Activated CD8-positive, alpha-beta memory T cell treated with anti-CD3 and anti-CD28 coated beads for 24 hours (primary cell): ENCODE measurements around the gene NMNAT2.
"Not testable (repeated sequence)": the region's sequence is repeated elsewhere in the genome, so short reads cannot be mapped to it uniquely, and the experiment has no call there.

Source experiments
- DNase-seq: peaks from one replicate; pipeline ENCODE4 v3.0.0-alpha.2; 2020

The NMNAT2 gene

GRCh38 chr1:183282101-183282855 lies 135.9 kb downstream of the NMNAT2 start:
- no peak for DNase-seq

GRCh38 chr1:183281553-183282091 lies 136.6 kb downstream of the NMNAT2 start:
- DNase-seq = peak; percentile 88

DNA sequence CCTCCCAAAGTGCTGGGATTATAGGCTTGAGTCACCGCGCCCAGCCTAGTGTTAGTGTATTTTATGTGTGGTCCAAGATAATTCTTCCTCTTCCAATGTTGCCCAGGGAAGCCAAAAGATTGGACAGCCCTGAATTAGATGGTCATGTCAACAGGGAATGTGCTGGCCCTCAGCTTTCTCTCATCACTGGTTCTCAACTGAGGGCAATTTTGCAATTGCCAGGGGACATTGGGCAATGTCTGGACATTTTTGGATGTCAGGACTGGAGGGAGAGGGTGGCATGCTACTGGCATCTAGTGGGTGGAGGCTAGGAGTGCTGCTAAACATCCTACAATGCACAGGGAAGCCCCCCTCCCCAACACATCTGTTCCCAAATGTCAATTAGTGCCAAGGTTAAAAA lies 137.1 kb downstream of the NMNAT2 start:
- DNase-seq = no peak

GRCh38 chr1:183279835-183280234 lies 138.3 kb downstream of the NMNAT2 start:
- no peak for DNase-seq

DNA sequence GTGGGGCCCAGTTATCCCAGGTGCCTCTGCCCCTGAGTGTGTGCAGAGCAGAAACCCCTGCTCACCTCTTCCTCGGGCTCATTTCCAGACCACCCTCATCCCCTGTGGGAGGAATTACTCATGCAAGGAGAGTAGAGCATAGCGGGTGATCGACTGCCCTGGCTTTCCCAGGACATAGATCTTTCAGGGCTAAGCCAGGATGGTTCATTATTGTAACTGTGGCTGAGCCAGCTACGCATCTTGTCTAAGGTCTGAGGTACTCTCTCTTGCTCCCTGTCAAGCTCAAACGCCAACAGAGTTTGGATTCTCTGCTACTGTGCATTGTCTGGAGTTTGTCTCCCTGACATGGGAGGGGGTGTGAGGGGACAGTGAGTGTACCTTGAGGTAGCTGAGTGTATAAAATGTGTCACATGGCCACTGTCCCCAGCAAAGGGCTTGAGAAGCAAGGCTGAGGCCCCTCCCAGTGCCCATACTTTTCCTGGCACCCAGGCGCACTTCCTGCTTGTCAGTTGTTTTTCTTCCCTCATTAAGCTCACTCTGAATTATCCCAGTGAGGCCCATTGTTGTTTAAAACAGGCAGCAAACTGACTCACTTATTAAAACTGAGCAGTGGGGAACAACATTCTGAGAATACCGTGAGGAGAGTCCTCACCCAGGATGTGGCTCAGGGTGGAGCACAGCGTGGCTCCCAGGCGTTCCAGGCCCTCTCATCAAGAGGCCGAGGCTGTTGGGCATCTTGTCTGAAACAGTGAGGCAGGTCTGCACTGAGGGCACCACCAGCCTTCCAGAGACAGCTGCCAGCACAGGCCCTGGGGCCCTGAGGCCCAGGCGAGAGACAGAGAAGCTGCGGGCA lies 139.2 kb downstream of the NMNAT2 start:
- no peak for DNase-seq

GRCh38 chr1:183277821-183278738 lies 140.1 kb downstream of the NMNAT2 start:
- DNase-seq = no peak

- DNase-seq = no peak
Measured at GRCh38 chr1:183276386-183277080, 141.6 kb downstream of the NMNAT2 start.

GRCh38 chr1:183275322-183275721 lies 142.9 kb downstream of the NMNAT2 start:
- DNase-seq = no peak

GRCh38 chr1:183274836-183275235 lies 143.3 kb downstream of the NMNAT2 start:
- no peak for DNase-seq

DNA sequence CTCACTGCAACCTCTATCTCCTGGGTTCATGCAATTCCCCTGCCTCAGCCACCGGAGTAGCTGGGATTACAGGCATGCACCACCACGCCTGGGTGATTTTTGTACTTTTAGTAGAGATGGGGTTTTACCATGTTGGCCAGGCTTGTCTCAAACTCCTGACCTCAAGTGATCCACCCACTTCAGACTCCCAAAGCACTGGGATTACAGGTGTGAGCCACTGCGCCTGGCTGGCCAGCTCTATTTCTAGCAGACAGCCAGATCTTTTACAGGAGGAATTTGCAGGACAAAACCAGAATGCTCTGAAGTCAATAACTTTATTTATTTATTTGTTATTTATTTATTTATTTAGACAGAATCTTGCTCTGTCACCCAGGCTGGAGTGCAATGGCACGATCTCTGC lies 144.2 kb downstream of the NMNAT2 start:
- not testable (repeated sequence) for DNase-seq

DNA sequence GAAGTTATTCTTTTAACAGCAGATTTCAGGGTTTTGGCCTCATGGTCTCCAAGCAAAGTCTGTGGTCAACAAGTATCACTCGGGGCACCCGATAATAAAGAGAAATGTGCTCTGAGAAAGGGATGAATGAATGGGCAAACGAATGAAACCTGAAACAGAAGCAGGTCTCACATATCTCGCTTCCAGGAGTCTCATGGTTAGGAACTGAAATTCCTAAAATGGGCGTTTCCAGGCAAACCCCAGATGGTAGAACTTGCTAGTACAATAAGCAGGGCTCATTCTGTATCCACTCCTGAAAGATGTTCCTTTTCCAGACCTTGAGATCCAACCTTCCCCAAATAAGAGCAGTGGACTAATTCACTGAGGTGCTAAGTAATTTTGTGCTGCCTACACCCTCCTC lies 144.9 kb downstream of the NMNAT2 start:
- no peak for DNase-seq

GRCh38 chr1:183272390-183272848 lies 145.8 kb downstream of the NMNAT2 start:
- DNase-seq = no peak

DNA sequence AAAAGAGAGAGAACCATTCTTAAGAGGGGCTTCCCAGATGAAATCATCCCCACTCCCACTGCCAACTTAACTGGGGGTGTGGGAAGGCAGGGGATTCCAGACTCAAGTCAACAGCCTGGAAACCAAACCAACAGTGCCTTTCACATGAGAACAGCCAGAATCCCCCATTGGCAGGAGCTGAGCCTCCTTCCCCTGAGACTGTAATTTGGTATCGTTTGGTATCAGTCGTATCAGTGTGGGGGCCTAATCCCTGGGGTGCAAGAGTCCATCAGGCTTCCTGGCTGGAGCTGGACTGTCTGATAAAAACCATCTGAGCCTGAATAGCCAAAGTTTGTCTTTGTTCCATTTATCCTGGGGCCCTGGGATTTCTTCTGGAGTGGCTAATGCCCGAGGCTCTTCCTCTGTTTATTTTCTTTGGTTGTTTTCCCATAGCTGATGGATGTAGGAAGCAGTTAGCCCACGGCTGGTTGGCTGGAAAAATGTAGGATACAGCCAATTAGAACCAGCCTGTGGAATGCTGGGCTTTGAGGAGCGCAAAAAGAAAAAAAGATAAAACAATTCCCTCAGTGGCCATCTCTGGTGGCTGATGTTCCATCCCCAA lies 147.5 kb downstream of the NMNAT2 start:
- no peak for DNase-seq

DNA sequence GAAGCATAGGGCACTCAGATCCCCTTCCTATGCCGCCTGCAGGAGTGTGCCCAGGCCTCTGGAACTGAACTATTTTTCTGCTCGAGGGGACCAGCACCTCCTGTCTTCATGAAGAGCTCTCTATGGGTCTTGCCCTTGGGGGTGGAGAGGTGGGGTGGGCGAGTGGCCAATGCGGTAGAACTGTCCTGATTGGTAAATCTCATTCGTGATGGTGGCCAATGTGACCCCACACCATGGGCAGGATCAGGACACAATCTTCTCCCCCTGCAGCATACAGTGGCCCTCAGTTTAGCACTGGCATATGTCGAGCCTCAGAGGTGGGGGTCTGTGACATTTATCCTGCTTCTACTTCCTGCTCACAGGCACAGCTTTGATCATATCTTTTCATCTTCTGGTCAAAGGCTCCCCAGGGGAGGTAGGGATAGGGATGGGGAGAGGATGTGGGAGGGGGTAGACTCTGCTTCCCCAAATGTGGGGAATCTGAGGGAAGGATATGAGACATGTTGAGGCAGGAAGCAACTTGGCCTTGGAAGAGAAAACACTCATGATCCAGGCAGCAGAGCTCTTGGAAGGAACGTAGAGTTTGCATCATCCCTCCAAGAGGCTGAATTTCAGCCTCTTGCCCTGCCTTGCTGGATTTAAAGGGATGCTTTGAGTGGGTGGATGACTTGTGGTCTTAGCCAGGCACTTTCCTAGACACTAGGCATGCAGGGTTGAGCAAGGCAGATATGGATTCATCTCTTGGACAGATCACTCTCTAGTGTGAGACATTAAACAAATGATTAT lies 150.3 kb downstream of the NMNAT2 start:
- DNase-seq = no peak

DNA sequence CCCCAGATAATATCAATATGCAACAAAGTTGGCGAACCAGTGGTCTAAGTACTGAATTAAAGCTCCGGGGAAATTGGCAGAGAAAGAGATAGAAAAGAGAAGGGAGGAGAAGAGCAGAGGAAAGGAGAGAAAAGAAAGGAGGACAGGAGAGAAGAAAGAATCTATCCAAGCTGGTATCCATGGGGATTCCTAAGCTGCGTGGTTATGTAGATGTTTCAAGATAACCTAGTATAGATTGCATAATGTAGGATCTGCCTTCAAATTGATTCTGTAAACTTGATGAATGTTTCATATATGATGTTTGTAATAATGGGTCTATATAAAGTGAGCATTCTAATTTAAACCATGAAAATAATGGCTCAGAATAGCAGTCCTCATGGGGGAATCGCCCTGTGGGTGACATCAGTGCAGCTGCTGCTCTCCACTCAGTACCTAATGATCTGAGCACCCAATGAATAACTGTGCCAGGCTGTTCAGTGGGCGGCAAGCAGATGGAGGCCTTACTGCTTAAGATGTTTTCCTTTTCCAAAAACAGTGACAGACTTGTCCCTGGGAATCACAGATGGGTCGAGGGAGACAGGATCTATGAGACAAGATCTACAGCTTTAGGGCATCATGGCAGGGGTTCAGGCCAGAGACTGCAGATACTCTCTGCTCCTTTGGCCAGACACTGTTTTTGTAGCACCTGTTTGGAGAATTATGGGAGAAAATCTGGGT lies 154.1 kb downstream of the NMNAT2 start:
- DNase-seq = no peak

DNA sequence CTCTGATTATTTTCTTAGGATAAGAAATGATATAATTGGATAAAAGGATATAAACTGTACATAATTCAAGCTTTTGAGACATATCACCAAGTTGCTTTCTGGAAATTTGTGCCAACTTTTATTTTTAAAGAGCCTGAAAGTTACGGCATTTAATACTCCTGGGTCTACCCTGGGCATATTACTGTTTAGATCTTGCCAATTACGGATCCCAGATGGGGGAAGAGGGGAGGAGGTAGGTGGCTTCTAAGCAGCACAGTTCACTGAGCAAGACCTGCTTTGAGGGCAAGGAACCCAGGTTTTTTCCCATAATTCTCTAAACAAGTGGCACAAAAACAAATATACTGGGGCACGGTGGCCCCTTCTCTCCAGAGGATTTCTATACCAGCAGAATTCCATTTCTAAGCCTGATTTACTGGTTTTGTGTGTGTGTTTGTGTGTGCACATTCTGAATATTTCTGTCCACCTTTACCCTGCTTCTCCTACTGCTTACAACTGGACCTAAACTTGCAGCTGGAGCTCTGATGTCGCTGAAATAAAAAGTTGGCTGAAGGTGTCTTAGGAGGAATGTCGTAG lies 155.5 kb downstream of the NMNAT2 start:
- no peak for DNase-seq

DNA sequence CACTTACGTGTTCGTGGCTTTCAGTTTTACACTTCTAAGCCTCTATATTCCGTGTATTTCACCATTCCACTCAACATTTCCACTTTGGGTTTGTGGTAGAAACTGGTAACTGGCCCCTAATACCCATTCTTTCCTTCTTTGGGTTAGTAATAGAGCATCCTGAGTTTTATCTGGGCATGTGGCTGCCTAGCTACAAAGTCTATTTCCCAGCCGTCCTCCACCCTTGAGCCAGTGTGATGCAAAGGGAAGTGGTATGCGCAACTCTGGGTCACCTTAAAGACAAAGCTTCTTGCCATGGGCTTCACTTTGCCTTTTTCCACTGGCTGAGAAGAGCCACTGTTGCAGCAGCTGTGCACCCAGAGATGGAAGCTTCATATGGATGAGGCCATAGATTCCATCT lies 158.3 kb downstream of the NMNAT2 start:
- DNase-seq = no peak

DNA sequence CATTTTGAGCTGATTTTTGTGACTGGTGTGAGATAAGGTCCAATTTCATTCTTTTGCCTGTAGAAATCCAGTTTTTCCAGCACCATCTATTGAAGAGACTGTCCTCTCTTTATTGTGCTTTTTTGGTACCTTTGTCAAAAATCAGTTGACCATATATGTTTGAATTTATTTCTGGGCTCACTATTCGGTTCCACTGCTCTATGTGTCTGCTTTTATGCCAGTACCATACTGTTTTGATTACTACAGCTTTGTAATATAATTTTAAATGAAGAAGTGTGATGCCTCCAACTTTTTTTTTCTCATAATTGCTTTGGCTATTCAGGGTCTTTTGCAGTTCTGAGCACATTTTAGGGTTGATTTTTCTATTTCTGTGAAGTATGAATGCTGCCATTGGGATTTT lies 163.1 kb downstream of the NMNAT2 start:
- DNase-seq = no peak

DNA sequence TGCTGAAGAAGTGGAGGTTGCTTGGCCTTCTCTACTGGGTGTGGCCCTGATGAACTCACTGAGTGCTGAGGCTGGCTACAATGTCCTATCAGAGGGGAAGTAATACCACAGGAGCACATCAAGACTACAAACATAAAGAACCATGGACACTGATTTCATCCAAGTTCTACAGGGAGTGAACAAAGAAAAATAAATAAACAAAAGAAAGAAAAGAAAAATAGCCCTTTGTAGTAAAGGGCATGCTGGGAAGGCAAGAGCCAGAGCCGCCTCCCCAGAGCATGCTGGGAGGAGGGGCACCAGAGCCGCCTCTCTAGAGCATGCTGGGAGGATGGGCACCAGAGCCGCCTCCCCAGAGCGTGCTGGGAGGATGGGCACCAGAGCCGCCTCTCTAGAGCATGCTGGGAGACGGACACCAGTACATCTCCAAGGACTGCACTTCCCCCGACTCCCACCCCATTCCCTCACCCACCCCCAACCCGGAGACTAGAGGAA lies 166.2 kb downstream of the NMNAT2 start:
- DNase-seq = no peak
